ENCODE results near the gene TCF7. TPM values are rescaled to one million over a fixed set of nuclear protein-coding genes. Genes with fewer than 3 reads are reported as not detected.
A peak's percentile ranks its signal among the peaks of the same experiment; 100 is the strongest.

The TCF7 gene
- total RNA-seq, result 2.2 TPM
- long read RNA-seq, partial matches to known transcripts, result 3 of 10 reads
- long read RNA-seq, other reads (novel, unspliced or antisense), result 5 of 10 reads

GRCh38 chr5:134113902-134114875 lies at the start of gene TCF7:
Gene TCF7 (plus strand): TSS chr5:134114681. CDS start chr5:134114907, 226 bp downstream.
- peak; percentile 79 for DNase-seq
- intact Hi-C loops (cut with DNase I), result no loop called here
- peak; percentile 96 for ATAC-seq (ENCODE audit: poor library complexity)

GRCh38 chr5:134069553-134069952 lies 44.9 kb upstream of the TCF7 start:
- no peak for ATAC-seq (ENCODE audit: poor library complexity)
- DNase-seq, result no peak
- intact Hi-C loops (cut with DNase I), result no loop called here

- DNase-seq, result no peak
Measured at GRCh38 chr5:134070725-134071613, 43.5 kb upstream of the TCF7 start.

GRCh38 chr5:134071614-134072207 lies 42.8 kb upstream of the TCF7 start:
- intact Hi-C loops (cut with DNase I), result no loop called here

More at GRCh38 chr5:134070725-134071613, 43.5 kb upstream of the TCF7 start:
- intact Hi-C loops (cut with DNase I), result no loop called here
- ATAC-seq (ENCODE audit: poor library complexity), result peak; percentile 41

GRCh38 chr5:134072471-134073210 lies 41.8 kb upstream of the TCF7 start:
- ATAC-seq (ENCODE audit: poor library complexity) (no peak), DNase-seq (no peak)
- intact Hi-C loops (cut with DNase I), result no loop called here

More at GRCh38 chr5:134071614-134072207, 42.8 kb upstream of the TCF7 start:
- DNase-seq (no peak), ATAC-seq (ENCODE audit: poor library complexity) (no peak)

- ATAC-seq (ENCODE audit: poor library complexity), result no peak
- intact Hi-C loops (cut with DNase I), result no loop called here
- DNase-seq, result no peak
Measured at GRCh38 chr5:134073404-134073803, 41.1 kb upstream of the TCF7 start.

GRCh38 chr5:134075102-134075501 lies 39.4 kb upstream of the TCF7 start:
- DNase-seq (no peak), ATAC-seq (ENCODE audit: poor library complexity) (no peak)
- intact Hi-C loops (cut with DNase I), result no loop called here

- ATAC-seq (ENCODE audit: poor library complexity) (peak; percentile 64), DNase-seq (no peak)
- intact Hi-C loops (cut with DNase I), result no loop called here
Measured at GRCh38 chr5:134077926-134078580, 36.4 kb upstream of the TCF7 start.

- ATAC-seq (ENCODE audit: poor library complexity) (no peak), DNase-seq (no peak)
- intact Hi-C loops (cut with DNase I), result no loop called here
Measured at GRCh38 chr5:134079748-134080581, 34.5 kb upstream of the TCF7 start.

GRCh38 chr5:134082264-134082992 lies 32.1 kb upstream of the TCF7 start:
- intact Hi-C loops (cut with DNase I), result no loop called here

GRCh38 chr5:134083517-134083916 lies 31.0 kb upstream of the TCF7 start:
- intact Hi-C loops (cut with DNase I), result no loop called here
- ATAC-seq (ENCODE audit: poor library complexity) (no peak), DNase-seq (no peak)

More at GRCh38 chr5:134082264-134082992, 32.1 kb upstream of the TCF7 start:
- no peak for DNase-seq
- no peak for ATAC-seq (ENCODE audit: poor library complexity)

GRCh38 chr5:134084022-134084565 lies 30.4 kb upstream of the TCF7 start:
- intact Hi-C loops (cut with DNase I), result no loop called here
- no peak for ATAC-seq (ENCODE audit: poor library complexity)
- no peak for DNase-seq

- intact Hi-C loops (cut with DNase I), result no loop called here
- no peak for ATAC-seq (ENCODE audit: poor library complexity)
- DNase-seq, result no peak
Measured at GRCh38 chr5:134084570-134084969, 29.9 kb upstream of the TCF7 start.

GRCh38 chr5:134085411-134085810 lies 29.1 kb upstream of the TCF7 start:
- DNase-seq (no peak), ATAC-seq (ENCODE audit: poor library complexity) (no peak)
- intact Hi-C loops (cut with DNase I), result no loop called here

GRCh38 chr5:134086225-134086942 lies 28.1 kb upstream of the TCF7 start:
- intact Hi-C loops (cut with DNase I), result no loop called here
- ATAC-seq (ENCODE audit: poor library complexity), result no peak
- no peak for DNase-seq

Data from Right ventricle myocardium superior (tissue), 1 donor.